Liver (tissue), 3 donors: Measurements from ENCODE around the gene NSFL1C.

Source experiments
- TAF1 ChIP-seq: conservative IDR thresholded peaks from 2 replicates; pipeline ENCODE4 v1.6.1; 2016; ENCODE audit warnings: antibody characterized with exemption, mild to moderate bottlenecking
- TF ChIP-seq, protein P1 (sequence below): fragments of 150-350 bp; IDR thresholded peaks from 2 replicates; pipeline ENCODE4 v1.5.1; 2017; ENCODE audit warnings: improper control_type of control experiment, low read depth, low read length; ENCODE audit not compliant: missing input control
- TF ChIP-seq, protein P2 (sequence below): IDR thresholded peaks from 2 replicates; pipeline ENCODE4 v1.6.1; 2016; ENCODE audit warnings: antibody characterized with exemption, mild to moderate bottlenecking
- donor health status: healthy.
- donor health status: healthy.

DNA sequence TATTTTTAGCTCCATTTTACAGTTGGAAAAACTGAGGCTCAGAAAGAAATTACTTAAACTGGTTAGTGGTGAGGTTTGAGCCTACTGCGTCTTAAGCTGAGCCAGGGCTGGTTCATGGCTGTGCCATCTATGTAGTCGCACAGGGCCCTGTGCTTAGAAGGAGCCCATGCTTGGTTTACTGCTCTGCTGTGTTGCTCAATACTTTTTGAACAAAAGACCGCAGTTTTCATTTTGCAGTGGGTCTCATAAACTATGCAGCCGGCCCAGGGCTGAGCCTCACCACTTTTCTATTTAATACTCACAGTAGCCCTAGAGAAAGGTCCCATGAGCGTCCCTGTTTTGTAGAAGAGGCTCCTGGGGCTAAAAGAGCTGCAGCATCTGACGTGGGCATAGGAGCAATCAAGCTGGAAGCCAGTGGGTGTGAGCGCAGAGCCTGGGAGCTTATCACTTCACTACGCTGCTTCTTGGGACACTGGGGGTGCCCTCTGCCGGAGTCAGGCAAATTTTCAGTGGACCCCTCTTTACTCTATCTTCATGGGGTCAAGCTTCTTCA lies 24.1 kb upstream of the NSFL1C start:
- TF ChIP-seq, protein P1, sequence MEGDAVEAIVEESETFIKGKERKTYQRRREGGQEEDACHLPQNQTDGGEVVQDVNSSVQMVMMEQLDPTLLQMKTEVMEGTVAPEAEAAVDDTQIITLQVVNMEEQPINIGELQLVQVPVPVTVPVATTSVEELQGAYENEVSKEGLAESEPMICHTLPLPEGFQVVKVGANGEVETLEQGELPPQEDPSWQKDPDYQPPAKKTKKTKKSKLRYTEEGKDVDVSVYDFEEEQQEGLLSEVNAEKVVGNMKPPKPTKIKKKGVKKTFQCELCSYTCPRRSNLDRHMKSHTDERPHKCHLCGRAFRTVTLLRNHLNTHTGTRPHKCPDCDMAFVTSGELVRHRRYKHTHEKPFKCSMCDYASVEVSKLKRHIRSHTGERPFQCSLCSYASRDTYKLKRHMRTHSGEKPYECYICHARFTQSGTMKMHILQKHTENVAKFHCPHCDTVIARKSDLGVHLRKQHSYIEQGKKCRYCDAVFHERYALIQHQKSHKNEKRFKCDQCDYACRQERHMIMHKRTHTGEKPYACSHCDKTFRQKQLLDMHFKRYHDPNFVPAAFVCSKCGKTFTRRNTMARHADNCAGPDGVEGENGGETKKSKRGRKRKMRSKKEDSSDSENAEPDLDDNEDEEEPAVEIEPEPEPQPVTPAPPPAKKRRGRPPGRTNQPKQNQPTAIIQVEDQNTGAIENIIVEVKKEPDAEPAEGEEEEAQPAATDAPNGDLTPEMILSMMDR = no peak
- TF ChIP-seq, protein P2, sequence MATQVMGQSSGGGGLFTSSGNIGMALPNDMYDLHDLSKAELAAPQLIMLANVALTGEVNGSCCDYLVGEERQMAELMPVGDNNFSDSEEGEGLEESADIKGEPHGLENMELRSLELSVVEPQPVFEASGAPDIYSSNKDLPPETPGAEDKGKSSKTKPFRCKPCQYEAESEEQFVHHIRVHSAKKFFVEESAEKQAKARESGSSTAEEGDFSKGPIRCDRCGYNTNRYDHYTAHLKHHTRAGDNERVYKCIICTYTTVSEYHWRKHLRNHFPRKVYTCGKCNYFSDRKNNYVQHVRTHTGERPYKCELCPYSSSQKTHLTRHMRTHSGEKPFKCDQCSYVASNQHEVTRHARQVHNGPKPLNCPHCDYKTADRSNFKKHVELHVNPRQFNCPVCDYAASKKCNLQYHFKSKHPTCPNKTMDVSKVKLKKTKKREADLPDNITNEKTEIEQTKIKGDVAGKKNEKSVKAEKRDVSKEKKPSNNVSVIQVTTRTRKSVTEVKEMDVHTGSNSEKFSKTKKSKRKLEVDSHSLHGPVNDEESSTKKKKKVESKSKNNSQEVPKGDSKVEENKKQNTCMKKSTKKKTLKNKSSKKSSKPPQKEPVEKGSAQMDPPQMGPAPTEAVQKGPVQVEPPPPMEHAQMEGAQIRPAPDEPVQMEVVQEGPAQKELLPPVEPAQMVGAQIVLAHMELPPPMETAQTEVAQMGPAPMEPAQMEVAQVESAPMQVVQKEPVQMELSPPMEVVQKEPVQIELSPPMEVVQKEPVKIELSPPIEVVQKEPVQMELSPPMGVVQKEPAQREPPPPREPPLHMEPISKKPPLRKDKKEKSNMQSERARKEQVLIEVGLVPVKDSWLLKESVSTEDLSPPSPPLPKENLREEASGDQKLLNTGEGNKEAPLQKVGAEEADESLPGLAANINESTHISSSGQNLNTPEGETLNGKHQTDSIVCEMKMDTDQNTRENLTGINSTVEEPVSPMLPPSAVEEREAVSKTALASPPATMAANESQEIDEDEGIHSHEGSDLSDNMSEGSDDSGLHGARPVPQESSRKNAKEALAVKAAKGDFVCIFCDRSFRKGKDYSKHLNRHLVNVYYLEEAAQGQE = no peak
- TF ChIP-seq TAF1 = no peak
